OCI-LY3 (cell line): ENCODE measurements around the gene FDX2.

Source experiments
- EZH2phosphoT487 ChIP-seq: fragments of 200-600 bp; shearing (Covaris generic); IDR thresholded peaks from 2 replicates; pipeline ENCODE4 v1.6.1; 2018; ENCODE audit warnings: antibody characterized with exemption, mixed run types, low read depth
- TF ChIP-seq, protein P1 (sequence below): fragments of 200-600, 300-600 bp; sonication (generic); IDR thresholded peaks from 2 replicates; pipeline ENCODE4 v1.5.1; 2014; ENCODE audit warnings: antibody characterized with exemption, low read length, low read depth

DNA sequence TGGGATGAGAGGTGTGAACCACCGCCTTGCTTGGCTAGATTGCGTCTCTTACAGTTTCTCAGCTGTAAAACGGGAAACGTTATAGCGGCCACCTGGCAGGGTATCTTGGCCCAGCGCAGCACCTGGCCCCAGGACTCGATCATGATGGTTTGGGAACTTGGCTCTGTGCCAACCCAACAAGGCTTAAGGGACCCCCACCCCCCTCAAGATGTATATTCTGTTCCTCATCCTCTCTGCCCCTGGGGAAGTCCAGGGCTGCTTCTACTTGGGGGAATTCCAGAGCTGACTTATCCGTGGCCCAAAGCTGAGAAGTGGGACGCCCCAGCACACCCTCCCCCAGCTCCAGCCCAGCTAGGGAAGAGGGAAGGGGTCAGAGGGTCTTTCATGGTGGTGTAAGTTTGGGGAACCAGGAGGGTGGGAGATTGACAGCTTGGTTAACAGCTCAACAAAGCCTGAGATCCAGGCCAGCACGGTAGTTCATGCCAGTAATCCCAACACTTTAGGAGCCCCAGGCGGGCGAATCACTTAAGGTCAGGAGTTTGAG, 44.2 kb downstream of the FDX2 start:
- TF ChIP-seq, protein P1, sequence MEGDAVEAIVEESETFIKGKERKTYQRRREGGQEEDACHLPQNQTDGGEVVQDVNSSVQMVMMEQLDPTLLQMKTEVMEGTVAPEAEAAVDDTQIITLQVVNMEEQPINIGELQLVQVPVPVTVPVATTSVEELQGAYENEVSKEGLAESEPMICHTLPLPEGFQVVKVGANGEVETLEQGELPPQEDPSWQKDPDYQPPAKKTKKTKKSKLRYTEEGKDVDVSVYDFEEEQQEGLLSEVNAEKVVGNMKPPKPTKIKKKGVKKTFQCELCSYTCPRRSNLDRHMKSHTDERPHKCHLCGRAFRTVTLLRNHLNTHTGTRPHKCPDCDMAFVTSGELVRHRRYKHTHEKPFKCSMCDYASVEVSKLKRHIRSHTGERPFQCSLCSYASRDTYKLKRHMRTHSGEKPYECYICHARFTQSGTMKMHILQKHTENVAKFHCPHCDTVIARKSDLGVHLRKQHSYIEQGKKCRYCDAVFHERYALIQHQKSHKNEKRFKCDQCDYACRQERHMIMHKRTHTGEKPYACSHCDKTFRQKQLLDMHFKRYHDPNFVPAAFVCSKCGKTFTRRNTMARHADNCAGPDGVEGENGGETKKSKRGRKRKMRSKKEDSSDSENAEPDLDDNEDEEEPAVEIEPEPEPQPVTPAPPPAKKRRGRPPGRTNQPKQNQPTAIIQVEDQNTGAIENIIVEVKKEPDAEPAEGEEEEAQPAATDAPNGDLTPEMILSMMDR = no peak
- TF ChIP-seq EZH2phosphoT487 = no peak
